Measurements from ENCODE around the gene SLC1A4. TPM values are rescaled to one million over a fixed set of nuclear protein-coding genes. Genes with fewer than 3 reads are reported as not detected.

Gene SLC1A4
- total RNA-seq, 3 donors from 2014 or later = 9.1 to 31.5 (median 11.4) TPM

- H3K4me3 ChIP-seq = peak overlapping the region; percentile 68 to 93 (median 70)
- H3K27ac ChIP-seq = peak overlapping the region; percentile 91 to 95
- no peak for DNase-seq (ENCODE audit: low spot score in 2 of 2)
- no peaks in the 10 kb centered on the region for H3K27me3 ChIP-seq
- H3K9me3 ChIP-seq = no peaks in the 10 kb centered on the region
- peaks cover 4% of the 10 kb centered on the region in 2 donors for H3K4me1 ChIP-seq
- no peaks in the 10 kb centered on the region for H3K36me3 ChIP-seq
- TF ChIP-seq POLR2A (IDR thresholded peaks at IDR 0.05) (no peak), POLR2AphosphoS5 (IDR thresholded peaks at IDR 0.05) (no peak), CTCF (IDR thresholded peaks at IDR 0.05) (no peak)
- intact Hi-C loops (cut with DNase I; ENCODE audit: low total_unique reads) = no loop called here
Observed at GRCh38 chr2:64987956-64988419, 1.2 kb upstream of the SLC1A4 start.

GRCh38 chr2:64988420-64989125, 626 bp upstream of the SLC1A4 start:
- H3K4me1 ChIP-seq = peaks cover 4% of the 10 kb centered on the region in 2 donors
- intact Hi-C loops (cut with DNase I; ENCODE audit: low total_unique reads) = no loop called here

GRCh38 chr2:64989982-64990614, 899 bp downstream of the SLC1A4 start:
- TF ChIP-seq POLR2A (IDR thresholded peaks at IDR 0.05) (no peak), POLR2AphosphoS5 (IDR thresholded peaks at IDR 0.05) (no peak), CTCF (IDR thresholded peaks at IDR 0.05) (no peak)
- intact Hi-C loops (cut with DNase I; ENCODE audit: low total_unique reads) = no loop called here
- H3K4me1 ChIP-seq = peaks cover 4% of the 10 kb centered on the region in 2 donors
- no peaks in the 10 kb centered on the region for H3K36me3 ChIP-seq
- no peaks in the 10 kb centered on the region for H3K9me3 ChIP-seq
- no peaks in the 10 kb centered on the region for H3K27me3 ChIP-seq
- peak overlapping the region; percentile 68 to 93 (median 70) for H3K4me3 ChIP-seq
- H3K27ac ChIP-seq = no peak overlapping the region
- no peak for DNase-seq (ENCODE audit: low spot score in 2 of 2)

More at GRCh38 chr2:64988420-64989125, 626 bp upstream of the SLC1A4 start:
- no peaks in the 10 kb centered on the region for H3K36me3 ChIP-seq
- peak overlapping the region; percentile 91 to 95 for H3K27ac ChIP-seq
- peak; percentile 55 to 67 for DNase-seq (ENCODE audit: low spot score in 2 of 2)
- no peaks in the 10 kb centered on the region for H3K9me3 ChIP-seq
- peak overlapping the region; percentile 68 to 93 (median 70) for H3K4me3 ChIP-seq
- H3K27me3 ChIP-seq = no peaks in the 10 kb centered on the region
- TF ChIP-seq POLR2AphosphoS5 (IDR thresholded peaks at IDR 0.05) (peak in 1 of 3 donors; percentile 47), POLR2A (IDR thresholded peaks at IDR 0.05) (no peak), CTCF (IDR thresholded peaks at IDR 0.05) (peak in 2 of 3 donors; percentile 43 to 52)

GRCh38 chr2:64990876-64991275, 1.7 kb downstream of the SLC1A4 start:
- H3K9me3 ChIP-seq = no peaks in the 10 kb centered on the region
- H3K4me3 ChIP-seq = peak overlapping the region in 1 of 3 donors; percentile 93
- H3K36me3 ChIP-seq = no peaks in the 10 kb centered on the region
- peaks cover 4% of the 10 kb centered on the region in 2 donors for H3K4me1 ChIP-seq
- TF ChIP-seq POLR2AphosphoS5 (IDR thresholded peaks at IDR 0.05) = no peak
- TF ChIP-seq CTCF (IDR thresholded peaks at IDR 0.05) = no peak
- no peak for TF ChIP-seq POLR2A (IDR thresholded peaks at IDR 0.05)
- DNase-seq (ENCODE audit: low spot score in 2 of 2) = no peak
- H3K27ac ChIP-seq = no peak overlapping the region
- intact Hi-C loops (cut with DNase I; ENCODE audit: low total_unique reads) = no loop called here
- H3K27me3 ChIP-seq = no peaks in the 10 kb centered on the region

DNA sequence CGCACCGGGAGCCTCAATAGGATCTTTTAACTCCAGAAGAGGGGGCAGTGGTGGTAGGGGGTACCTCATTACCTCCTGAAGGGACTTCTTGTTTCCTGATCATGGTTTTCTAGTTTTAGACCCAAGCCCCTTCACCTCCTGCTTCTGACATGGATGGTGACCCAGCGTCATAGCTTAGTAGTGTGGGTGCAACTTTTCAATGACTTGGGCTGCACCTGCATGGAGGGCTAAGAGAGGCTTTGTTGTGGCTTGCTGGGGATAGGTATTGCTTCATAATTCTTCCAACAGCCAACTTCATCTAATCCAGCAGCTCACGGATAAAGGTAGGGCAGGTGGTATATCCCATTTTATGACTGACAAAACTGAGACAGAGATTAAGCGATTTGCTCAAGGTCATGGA, 3.0 kb downstream of the SLC1A4 start:
- Histone ChIP-seq H3K4me1 (peaks cover 4% of the 10 kb centered on the region in 2 donors), H3K36me3 (no peaks in the 10 kb centered on the region), H3K9me3 (no peaks in the 10 kb centered on the region), H3K4me3 (no peak overlapping the region), H3K27me3 (no peaks in the 10 kb centered on the region), H3K27ac (no peak overlapping the region)
- no peak for DNase-seq (ENCODE audit: low spot score in 2 of 2)
- TF ChIP-seq CTCF (IDR thresholded peaks at IDR 0.05) = no peak
- no peak for TF ChIP-seq POLR2AphosphoS5 (IDR thresholded peaks at IDR 0.05)
- no peak for TF ChIP-seq POLR2A (IDR thresholded peaks at IDR 0.05)
- intact Hi-C loops (cut with DNase I; ENCODE audit: low total_unique reads) = no loop called here

Data from breast epithelium (tissue), 4 donors.